Calu3 (cell line): ENCODE measurements around the gene CNTD1. TPM values are rescaled to one million over a fixed set of nuclear protein-coding genes. Genes with fewer than 3 reads are reported as not detected.

Source experiments
- BruUV-seq: library from RNA; stranded (reverse); fragments of 400-500 nt; replicated peaks from 2 replicates; lab custom pipeline; 2021; lab: Mats Ljungman, UMichigan
- CTCF ChIA-PET: fragments of 300-600 bp; sonication (Branson Sonifier 250); formaldehyde crosslinking; loops from one replicate; lab custom pipeline; 2022; ENCODE audit warnings: antibody characterized with exemption; lab: Charles Lee
- DNase-seq: peaks from one replicate; pipeline ENCODE4 v3.0.0; 2022
- H3K27ac Mint-ChIP-seq: one replicate; pipeline ENCODE4 v1.8.0; 2022; ENCODE audit warnings: mixed read lengths; ENCODE audit not compliant: unreplicated experiment
- H3K27me3 Mint-ChIP-seq: one replicate; pipeline ENCODE4 v1.8.0; 2022; ENCODE audit warnings: mixed read lengths; ENCODE audit not compliant: unreplicated experiment
- H3K36me3 Mint-ChIP-seq: one replicate; pipeline ENCODE4 v1.8.0; 2022; ENCODE audit warnings: mild to moderate bottlenecking, moderate library complexity, mixed read lengths; ENCODE audit not compliant: insufficient read depth, unreplicated experiment
- H3K4me1 Mint-ChIP-seq: one replicate; pipeline ENCODE4 v1.8.0; 2022; ENCODE audit warnings: mild to moderate bottlenecking, low read depth, mixed read lengths; ENCODE audit not compliant: unreplicated experiment
- H3K4me3 Mint-ChIP-seq: one replicate; pipeline ENCODE4 v1.8.0; 2022; ENCODE audit warnings: mild to moderate bottlenecking, low read depth, moderate library complexity, mixed read lengths; ENCODE audit not compliant: unreplicated experiment
- H3K9me3 Mint-ChIP-seq: one replicate; pipeline ENCODE4 v1.8.0; 2022; ENCODE audit warnings: low read depth, mixed read lengths; ENCODE audit not compliant: unreplicated experiment
- intact Hi-C: fragments of 100-400 bp; cut with micrococcal nuclease; formaldehyde crosslinking; loops from one replicate; pipeline ENCODE4 v1.10.0; 2022; ENCODE audit not compliant: unreplicated experiment
- total RNA-seq: library from RNA; stranded (reverse); gene quantifications from 2 replicates; pipeline ENCODE4 v1.2.3, GENCODE V29; 2022
- TF ChIP-seq, protein P1 (sequence below): fragments of 200-600 bp; IDR thresholded peaks from one replicate; pipeline ENCODE4 v1.8.0; 2022; ENCODE audit warnings: antibody characterized with exemption; ENCODE audit not compliant: unreplicated experiment

The CNTD1 gene
- total RNA-seq, 1 experiment from 2014 or later: 0.54 TPM

DNA sequence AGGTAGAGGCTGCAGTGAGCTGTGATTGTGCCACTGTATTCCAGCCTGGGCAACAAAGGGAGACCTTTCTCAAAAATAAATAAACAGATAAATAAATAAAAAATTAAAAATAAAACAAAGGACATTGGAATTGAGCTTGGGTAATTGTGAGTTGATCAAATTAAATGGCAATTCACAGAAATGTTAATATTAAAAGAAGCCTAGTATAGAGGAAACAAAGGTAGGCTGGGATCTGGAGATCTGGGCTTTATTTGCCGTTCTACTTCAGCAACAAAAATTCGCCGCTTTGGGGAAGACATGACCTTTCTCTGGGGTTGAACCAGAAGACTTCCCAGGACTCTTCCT, 25.7 kb upstream of the CNTD1 start:
- Mint-ChIP-seq H3K27ac (peak overlapping the region; percentile 78), H3K9me3 (no peaks in the 10 kb centered on the region), H3K36me3 (peaks cover 31% of the 10 kb centered on the region), H3K4me3 (peak overlapping the region; percentile 90), H3K4me1 (peaks cover 18% of the 10 kb centered on the region), H3K27me3 (peaks cover 7% of the 10 kb centered on the region)
- TF ChIP-seq, protein P1, sequence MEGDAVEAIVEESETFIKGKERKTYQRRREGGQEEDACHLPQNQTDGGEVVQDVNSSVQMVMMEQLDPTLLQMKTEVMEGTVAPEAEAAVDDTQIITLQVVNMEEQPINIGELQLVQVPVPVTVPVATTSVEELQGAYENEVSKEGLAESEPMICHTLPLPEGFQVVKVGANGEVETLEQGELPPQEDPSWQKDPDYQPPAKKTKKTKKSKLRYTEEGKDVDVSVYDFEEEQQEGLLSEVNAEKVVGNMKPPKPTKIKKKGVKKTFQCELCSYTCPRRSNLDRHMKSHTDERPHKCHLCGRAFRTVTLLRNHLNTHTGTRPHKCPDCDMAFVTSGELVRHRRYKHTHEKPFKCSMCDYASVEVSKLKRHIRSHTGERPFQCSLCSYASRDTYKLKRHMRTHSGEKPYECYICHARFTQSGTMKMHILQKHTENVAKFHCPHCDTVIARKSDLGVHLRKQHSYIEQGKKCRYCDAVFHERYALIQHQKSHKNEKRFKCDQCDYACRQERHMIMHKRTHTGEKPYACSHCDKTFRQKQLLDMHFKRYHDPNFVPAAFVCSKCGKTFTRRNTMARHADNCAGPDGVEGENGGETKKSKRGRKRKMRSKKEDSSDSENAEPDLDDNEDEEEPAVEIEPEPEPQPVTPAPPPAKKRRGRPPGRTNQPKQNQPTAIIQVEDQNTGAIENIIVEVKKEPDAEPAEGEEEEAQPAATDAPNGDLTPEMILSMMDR: no peak
- CTCF ChIA-PET: interaction anchor here (0.6 to 2.0 kb wide), 10 partner anchors 9 to 351 kb away, joined by 3 to 26 read pairs (median 4); partner anchors contain the start of genes BECN1, MLX and PSMC3IP
- no peak for DNase-seq
- intact Hi-C loops: no loop called here
- TSS peak; percentile 86 for BruUV-seq

DNA sequence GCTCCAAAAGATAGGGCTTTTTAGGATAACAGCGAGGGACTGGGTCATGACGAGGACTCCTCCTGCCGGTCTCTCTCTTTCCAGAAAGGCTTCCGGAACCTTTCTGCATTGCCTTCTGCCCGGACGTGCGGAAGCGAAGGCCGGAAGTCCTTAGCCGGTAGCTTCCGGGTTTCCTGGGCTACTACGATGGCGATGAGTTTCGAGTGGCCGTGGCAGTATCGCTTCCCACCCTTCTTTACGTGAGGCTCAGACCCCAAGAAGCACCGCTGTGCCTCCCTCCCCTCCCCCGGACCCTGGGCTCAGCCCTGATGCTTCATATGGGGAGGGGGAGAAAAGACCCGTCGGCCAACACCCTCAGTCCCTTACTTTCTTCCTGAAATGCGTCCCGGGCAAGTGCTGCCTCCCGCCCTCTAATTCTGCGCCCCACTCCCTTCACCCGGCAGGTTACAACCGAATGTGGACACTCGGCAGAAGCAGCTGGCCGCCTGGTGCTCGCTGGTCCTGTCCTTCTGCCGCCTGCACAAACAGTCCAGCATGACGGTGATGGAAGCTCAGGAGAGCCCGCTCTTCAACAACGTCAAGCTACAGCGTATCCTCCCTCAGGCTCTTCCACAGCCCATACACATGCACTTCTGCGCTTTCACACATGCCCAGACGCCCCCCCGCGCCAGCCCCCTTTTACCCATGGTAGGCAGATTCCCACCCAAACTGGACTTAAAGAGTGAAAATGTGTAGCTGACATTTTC, 25.2 kb upstream of the CNTD1 start, which contains the start of gene VPS25:
VPS25 (plus strand) TSS at position 160 of the 746 bp plus-strand sequence; CDS start at position 187, 27 bp downstream.
- Mint-ChIP-seq H3K4me1 (peaks cover 18% of the 10 kb centered on the region), H3K4me3 (peak within 1 kb of the TSS; percentile 90), H3K27ac (peak within 1 kb of the TSS; percentile 78), H3K36me3 (peaks cover 35% of the 10 kb centered on the region), H3K27me3 (peaks cover 1% of the 10 kb centered on the region), H3K9me3 (no peaks in the 10 kb centered on the region)
- peak; percentile 88 for DNase-seq
- TF ChIP-seq, protein P1: no peak
- intact Hi-C loops: no loop called here
- CTCF ChIA-PET: interaction anchor here (0.6 to 2.0 kb wide), 13 partner anchors 10 to 351 kb away, joined by 3 to 26 read pairs (median 4); partner anchors contain the start of genes BECN1, MLX, PSMC3IP and RETREG3
- TSS peak; percentile 73 for BruUV-seq

DNA sequence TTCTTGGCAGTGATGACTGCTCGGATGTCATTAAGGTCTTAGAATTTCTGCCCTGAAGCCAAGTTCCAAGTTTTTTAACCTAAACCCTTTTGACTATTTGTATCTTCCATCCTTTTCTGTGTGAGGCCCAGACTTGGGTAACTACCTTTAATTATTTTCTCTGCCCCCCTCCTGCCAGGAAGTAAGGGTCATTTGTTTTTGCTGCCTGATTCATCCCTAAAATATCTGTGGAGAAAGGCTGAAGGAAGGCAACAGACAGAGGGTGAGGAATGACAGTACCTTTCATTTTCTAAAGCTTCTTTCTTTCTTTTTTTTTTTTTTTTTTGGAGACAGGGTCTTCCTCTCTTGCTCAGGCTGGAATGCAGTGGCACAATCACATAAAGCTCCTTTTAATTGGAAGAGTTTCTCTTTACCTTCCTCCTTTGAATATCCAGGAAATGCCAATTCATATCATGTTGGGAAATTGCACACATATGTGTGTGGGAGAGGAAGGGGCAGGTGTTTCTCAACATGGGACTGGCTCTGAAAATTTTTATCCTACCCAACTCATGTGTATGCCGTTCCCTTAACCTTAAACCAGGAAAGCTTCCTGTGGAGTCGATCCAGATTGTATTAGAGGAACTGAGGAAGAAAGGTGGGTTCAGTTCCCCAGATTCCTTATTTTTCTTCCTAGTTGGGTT, 24.5 kb upstream of the CNTD1 start:
- H3K27ac Mint-ChIP-seq: peak overlapping the region; percentile 78
- no peaks in the 10 kb centered on the region for H3K9me3 Mint-ChIP-seq
- H3K4me1 Mint-ChIP-seq: peaks cover 18% of the 10 kb centered on the region
- peak overlapping the region; percentile 90 for H3K4me3 Mint-ChIP-seq
- peaks cover 38% of the 10 kb centered on the region for H3K36me3 Mint-ChIP-seq
- TF ChIP-seq, protein P1: no peak
- CTCF ChIA-PET: interaction anchor here (0.9 to 2.0 kb wide), 6 partner anchors 11 to 196 kb away, joined by 3 to 26 read pairs (median 6); partner anchors contain the start of genes BECN1, PSMC3IP, RETREG3 and TUBG1
- BruUV-seq: no TSS peak
- no peaks in the 10 kb centered on the region for H3K27me3 Mint-ChIP-seq
- DNase-seq: no peak
- intact Hi-C loops: no loop called here

DNA sequence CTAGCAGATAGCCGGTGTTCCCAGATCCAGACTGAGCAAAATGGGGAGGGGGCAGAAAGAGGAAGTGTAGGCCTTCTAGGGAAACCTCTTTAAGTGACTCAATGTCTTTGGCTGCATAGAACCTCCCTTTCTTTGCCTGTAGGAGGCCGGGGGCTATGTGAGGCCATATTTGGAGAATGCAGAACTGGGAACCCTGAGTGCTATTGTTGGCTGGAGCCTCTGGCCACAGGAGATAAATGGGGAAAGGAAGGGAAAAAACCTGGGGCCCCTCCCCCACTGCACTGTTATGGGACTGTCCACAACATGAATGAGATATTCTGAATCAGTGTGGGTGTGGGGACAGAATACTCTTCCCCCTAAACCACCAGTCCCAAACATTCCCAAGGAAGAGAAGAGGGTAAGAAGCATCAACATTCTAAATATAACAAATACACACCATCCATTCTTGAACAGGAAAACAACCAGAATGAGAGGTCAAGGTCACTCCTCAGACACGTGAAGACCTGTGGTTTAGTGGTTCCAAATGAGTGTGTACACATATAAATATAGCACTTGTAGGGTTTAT, 23.0 kb upstream of the CNTD1 start:
- H3K27me3 Mint-ChIP-seq: peaks cover 1% of the 10 kb centered on the region
- CTCF ChIA-PET: no interaction called here
- TF ChIP-seq, protein P1: no peak
- peaks cover 18% of the 10 kb centered on the region for H3K4me1 Mint-ChIP-seq
- no TSS peak for BruUV-seq
- no peaks in the 10 kb centered on the region for H3K9me3 Mint-ChIP-seq
- DNase-seq: no peak
- peaks cover 49% of the 10 kb centered on the region for H3K36me3 Mint-ChIP-seq
- intact Hi-C loops: no loop called here
- no peak overlapping the region for H3K4me3 Mint-ChIP-seq
- no peak overlapping the region for H3K27ac Mint-ChIP-seq
